HG03196 (cell line): ENCODE measurements around the gene TEDC1.

Experiments
- ATAC-seq: cut with Tn5 transposase; IDR thresholded peaks from one replicate; pipeline ENCODE4 v1.9.1; 2021; ENCODE audit not compliant: unreplicated experiment

The TEDC1 gene

GRCh38 chr14:105484069-105484996 is 6.7 kb upstream of the TEDC1 start:
- no peak for ATAC-seq

- no peak for ATAC-seq
These were observed 6.1 kb upstream of the TEDC1 start for GRCh38 chr14:105484997-105485393.

- no peak for ATAC-seq
These were observed 5.3 kb upstream of the TEDC1 start for GRCh38 chr14:105485739-105486162.

- ATAC-seq = no peak
These were observed 4.7 kb upstream of the TEDC1 start, which contains the start of gene CRIP1 for GRCh38 chr14:105486163-105486973. CRIP1 (plus strand) TSS chr14:105486886; CDS start chr14:105487260, 374 bp downstream.

- no peak for ATAC-seq
These were observed 4.0 kb upstream of the TEDC1 start for GRCh38 chr14:105486974-105487448.

GRCh38 chr14:105487449-105487985 is 3.5 kb upstream of the TEDC1 start:
- no peak for ATAC-seq

GRCh38 chr14:105487986-105488777 is 2.9 kb upstream of the TEDC1 start:
- no peak for ATAC-seq

GRCh38 chr14:105488781-105489541 is 2.1 kb upstream of the TEDC1 start:
- no peak for ATAC-seq

- ATAC-seq = no peak
These were observed 1.3 kb upstream of the TEDC1 start for GRCh38 chr14:105489542-105490266.

- ATAC-seq = peak; percentile 1
These were observed 827 bp upstream of the TEDC1 start for GRCh38 chr14:105490267-105490571.

- ATAC-seq = no peak
These were observed 424 bp downstream of the TEDC1 start for GRCh38 chr14:105491366-105491973.

- no peak for ATAC-seq
These were observed 1.3 kb downstream of the TEDC1 start for GRCh38 chr14:105492031-105492970.

GRCh38 chr14:105492971-105493871 is 2.2 kb downstream of the TEDC1 start:
- no peak for ATAC-seq

GRCh38 chr14:105493921-105494605 is 3.0 kb downstream of the TEDC1 start:
- no peak for ATAC-seq

- no peak for ATAC-seq
These were observed 3.5 kb downstream of the TEDC1 start for GRCh38 chr14:105494606-105494929.
